ENCODE measurements around the gene COL8A1.

The COL8A1 gene

DNA sequence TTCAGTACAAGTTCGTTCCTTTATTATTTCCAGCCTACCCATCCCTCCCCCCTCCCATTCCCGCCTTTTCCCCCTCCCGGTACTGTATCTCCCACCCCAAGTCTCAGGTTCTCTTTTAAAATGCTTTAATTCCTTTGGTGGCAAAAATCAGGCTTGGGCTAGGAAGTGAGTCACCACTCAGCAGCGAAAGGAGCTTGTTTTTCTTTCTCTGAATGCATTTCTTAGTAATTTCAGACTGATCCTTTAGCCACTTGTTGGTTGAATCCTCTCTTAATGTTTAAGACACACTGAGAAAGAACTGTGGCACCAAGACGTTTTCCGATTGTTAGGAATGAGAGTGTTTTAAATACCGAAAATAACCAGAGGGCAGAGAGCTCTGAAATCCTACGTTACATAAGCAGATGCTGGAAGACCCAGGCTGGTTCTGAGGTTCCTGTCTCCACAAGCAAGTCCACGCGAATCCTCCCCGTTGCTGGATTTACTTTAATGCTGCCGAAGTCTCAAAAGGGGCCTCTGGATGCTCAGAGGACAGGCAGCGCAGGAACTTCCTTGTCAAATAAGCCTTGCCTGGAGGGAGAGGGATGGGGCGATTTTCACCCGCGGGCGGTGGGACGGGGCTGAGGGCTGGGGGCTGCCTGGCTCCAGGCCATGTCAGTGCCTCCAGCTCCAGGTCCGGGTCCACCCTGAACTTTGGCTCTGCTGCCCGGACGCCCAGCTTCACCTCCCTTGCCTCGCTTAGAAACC, 854 bp upstream of the COL8A1 start:
- no peaks in the 10 kb centered on the region for H3K9me3 ChIP-seq (replicated peaks; ENCODE audit: insufficient read depth, low read length)
- H3K36me3 ChIP-seq (replicated peaks; ENCODE audit: insufficient read depth, low read length) = no peaks in the 10 kb centered on the region
- H3K4me3 ChIP-seq (ENCODE audit: low read length) = no peak overlapping the region
- no peaks in the 10 kb centered on the region for H4K20me1 ChIP-seq (ENCODE audit: insufficient read depth, low read length)
- DNase-seq = no peak
- no peak overlapping the region for H3K27ac ChIP-seq (ENCODE audit: low read length)
- no peak overlapping the region for H3K4me2 ChIP-seq (ENCODE audit: low read depth, low read length)
- no peaks in the 10 kb centered on the region for H3K27me3 ChIP-seq (replicated peaks; ENCODE audit: insufficient read depth, low read length)
- no peak overlapping the region for H2AFZ ChIP-seq (ENCODE audit: low read length)
- H3F3A ChIP-seq (ENCODE audit: insufficient read depth, low read length) = no peaks in the 10 kb centered on the region
- no peaks in the 10 kb centered on the region for H3K9me2 ChIP-seq (replicated peaks; ENCODE audit: insufficient read depth, low read length)
- no peak overlapping the region for H3K9ac ChIP-seq (ENCODE audit: low read length)
- no peaks in the 10 kb centered on the region for H3K79me2 ChIP-seq (ENCODE audit: low read length)
- H3K4me1 ChIP-seq (ENCODE audit: low read length) = no peaks in the 10 kb centered on the region
- TF ChIP-seq, protein P1, sequence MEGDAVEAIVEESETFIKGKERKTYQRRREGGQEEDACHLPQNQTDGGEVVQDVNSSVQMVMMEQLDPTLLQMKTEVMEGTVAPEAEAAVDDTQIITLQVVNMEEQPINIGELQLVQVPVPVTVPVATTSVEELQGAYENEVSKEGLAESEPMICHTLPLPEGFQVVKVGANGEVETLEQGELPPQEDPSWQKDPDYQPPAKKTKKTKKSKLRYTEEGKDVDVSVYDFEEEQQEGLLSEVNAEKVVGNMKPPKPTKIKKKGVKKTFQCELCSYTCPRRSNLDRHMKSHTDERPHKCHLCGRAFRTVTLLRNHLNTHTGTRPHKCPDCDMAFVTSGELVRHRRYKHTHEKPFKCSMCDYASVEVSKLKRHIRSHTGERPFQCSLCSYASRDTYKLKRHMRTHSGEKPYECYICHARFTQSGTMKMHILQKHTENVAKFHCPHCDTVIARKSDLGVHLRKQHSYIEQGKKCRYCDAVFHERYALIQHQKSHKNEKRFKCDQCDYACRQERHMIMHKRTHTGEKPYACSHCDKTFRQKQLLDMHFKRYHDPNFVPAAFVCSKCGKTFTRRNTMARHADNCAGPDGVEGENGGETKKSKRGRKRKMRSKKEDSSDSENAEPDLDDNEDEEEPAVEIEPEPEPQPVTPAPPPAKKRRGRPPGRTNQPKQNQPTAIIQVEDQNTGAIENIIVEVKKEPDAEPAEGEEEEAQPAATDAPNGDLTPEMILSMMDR (IDR thresholded peaks at IDR 0.05; ENCODE audit: low read length) = no peak
- TF ChIP-seq EZH2 (optimal IDR thresholded peaks at IDR 0.05; ENCODE audit: low read depth, low read length) (no peak), EZH2phosphoT487 (IDR thresholded peaks at IDR 0.05; ENCODE audit: low read length) (no peak)

GRCh38 chr3:99639579-99639978, 1.2 kb downstream of the COL8A1 start:
- Histone ChIP-seq H3K4me2 (ENCODE audit: low read depth, low read length) (no peak overlapping the region), H3K79me2 (ENCODE audit: low read length) (no peaks in the 10 kb centered on the region), H3K9ac (ENCODE audit: low read length) (no peak overlapping the region), H4K20me1 (ENCODE audit: insufficient read depth, low read length) (no peaks in the 10 kb centered on the region), H3K9me2 (replicated peaks; ENCODE audit: insufficient read depth, low read length) (no peaks in the 10 kb centered on the region), H2AFZ (ENCODE audit: low read length) (no peak overlapping the region), H3K4me1 (ENCODE audit: low read length) (no peaks in the 10 kb centered on the region), H3F3A (ENCODE audit: insufficient read depth, low read length) (no peaks in the 10 kb centered on the region), H3K9me3 (replicated peaks; ENCODE audit: insufficient read depth, low read length) (no peaks in the 10 kb centered on the region), H3K4me3 (ENCODE audit: low read length) (no peak overlapping the region), H3K36me3 (replicated peaks; ENCODE audit: insufficient read depth, low read length) (no peaks in the 10 kb centered on the region), H3K27me3 (replicated peaks; ENCODE audit: insufficient read depth, low read length) (no peaks in the 10 kb centered on the region), H3K27ac (ENCODE audit: low read length) (no peak overlapping the region)
- no peak for DNase-seq
- TF ChIP-seq, protein P1 (IDR thresholded peaks at IDR 0.05; ENCODE audit: low read length) = no peak
- no peak for TF ChIP-seq EZH2phosphoT487 (IDR thresholded peaks at IDR 0.05; ENCODE audit: low read length)
- TF ChIP-seq EZH2 (optimal IDR thresholded peaks at IDR 0.05; ENCODE audit: low read depth, low read length) = no peak

DNA sequence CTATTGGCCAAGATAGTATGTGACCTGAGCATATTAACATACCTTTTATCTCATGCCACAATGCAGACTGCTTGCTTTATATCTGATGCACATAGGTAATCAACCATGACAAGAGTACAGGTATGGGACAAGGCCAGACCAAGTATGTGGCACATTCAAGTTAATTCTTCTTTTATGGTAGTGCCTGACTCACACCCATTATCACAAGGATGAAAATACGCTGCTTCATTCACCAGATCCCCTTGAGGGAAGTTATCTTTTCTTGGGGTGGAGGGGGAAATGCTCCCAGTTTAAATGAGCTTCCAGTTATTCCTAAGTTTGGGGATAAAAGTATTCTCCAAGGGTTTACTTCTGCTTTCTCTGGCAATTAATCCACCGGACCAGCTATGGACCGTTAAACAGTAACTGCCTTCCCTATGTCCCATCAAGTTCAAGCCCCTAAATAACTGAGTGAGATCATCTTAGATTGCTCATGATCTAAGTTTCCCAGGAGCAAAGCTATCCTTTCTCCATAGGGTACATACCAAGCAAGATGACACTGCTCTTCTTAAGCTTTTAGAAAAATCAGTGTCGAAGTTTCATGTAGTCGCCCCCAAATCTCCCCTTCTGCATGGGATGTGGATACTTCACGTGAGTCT, 1.9 kb downstream of the COL8A1 start:
- Histone ChIP-seq H3F3A (ENCODE audit: insufficient read depth, low read length) (no peaks in the 10 kb centered on the region), H2AFZ (ENCODE audit: low read length) (no peak overlapping the region), H3K27me3 (replicated peaks; ENCODE audit: insufficient read depth, low read length) (no peaks in the 10 kb centered on the region), H3K4me2 (ENCODE audit: low read depth, low read length) (no peak overlapping the region), H3K4me3 (ENCODE audit: low read length) (no peak overlapping the region), H3K36me3 (replicated peaks; ENCODE audit: insufficient read depth, low read length) (no peaks in the 10 kb centered on the region), H4K20me1 (ENCODE audit: insufficient read depth, low read length) (no peaks in the 10 kb centered on the region), H3K79me2 (ENCODE audit: low read length) (no peaks in the 10 kb centered on the region), H3K9me3 (replicated peaks; ENCODE audit: insufficient read depth, low read length) (no peaks in the 10 kb centered on the region), H3K4me1 (ENCODE audit: low read length) (no peaks in the 10 kb centered on the region), H3K27ac (ENCODE audit: low read length) (no peak overlapping the region), H3K9ac (ENCODE audit: low read length) (no peak overlapping the region), H3K9me2 (replicated peaks; ENCODE audit: insufficient read depth, low read length) (no peaks in the 10 kb centered on the region)
- DNase-seq = no peak
- TF ChIP-seq EZH2phosphoT487 (IDR thresholded peaks at IDR 0.05; ENCODE audit: low read length) = no peak
- TF ChIP-seq, protein P1 (IDR thresholded peaks at IDR 0.05; ENCODE audit: low read length) = no peak
- TF ChIP-seq EZH2 (optimal IDR thresholded peaks at IDR 0.05; ENCODE audit: low read depth, low read length) = no peak
